ENCODE data around the gene TSHZ2.

The TSHZ2 gene

DNA sequence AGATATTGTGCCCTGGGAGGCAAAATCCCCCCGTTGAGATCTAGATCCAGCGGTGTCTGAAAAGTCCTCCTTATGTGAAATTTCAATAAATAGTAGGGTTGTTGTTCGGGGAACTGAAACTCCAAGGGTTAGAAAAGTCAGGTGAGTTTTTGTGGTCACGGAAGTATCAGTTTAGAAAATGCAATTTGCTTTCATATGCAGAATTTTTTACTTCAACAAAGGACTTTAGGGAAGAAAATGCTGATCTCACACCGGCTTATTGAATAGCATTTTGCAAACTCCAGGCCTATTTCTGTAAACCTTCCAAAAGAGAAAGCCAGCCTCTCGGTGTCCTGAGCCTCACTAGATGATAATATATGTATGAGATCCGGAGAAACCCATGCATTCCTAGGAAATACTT, 254.7 kb downstream of the TSHZ2 start:
- Mint-ChIP-seq H3K4me1 (ENCODE audit: low read depth) (peaks cover 10% of the 10 kb centered on the region), H3K27ac (no peak overlapping the region), H3K36me3 (ENCODE audit: low read depth) (peaks cover 2% of the 10 kb centered on the region), H3K9me3 (no peaks in the 10 kb centered on the region), H3K4me3 (no peak overlapping the region), H3K27me3 (peaks cover 25% of the 10 kb centered on the region)
- DNase-seq, result no peak

DNA sequence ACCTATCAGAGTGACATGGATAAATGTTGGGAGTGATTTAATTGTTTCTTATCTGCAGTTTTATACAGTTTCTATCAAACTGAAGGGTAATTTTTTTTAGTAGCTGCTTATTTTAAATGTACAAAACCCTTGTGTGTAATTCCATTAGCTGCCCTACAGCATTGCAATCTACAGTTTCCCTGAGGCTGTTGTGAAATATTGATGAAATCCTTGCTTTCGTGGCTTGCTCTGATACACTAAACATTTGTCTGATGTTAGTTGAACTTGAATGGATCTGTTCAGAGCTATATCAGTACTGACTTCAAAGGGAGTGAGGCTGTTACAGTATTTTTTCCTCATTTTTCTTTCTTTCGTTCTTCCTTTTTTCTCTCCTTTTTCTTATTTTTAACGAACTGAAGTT, 255.4 kb downstream of the TSHZ2 start:
- Mint-ChIP-seq H3K4me1 (ENCODE audit: low read depth) (peaks cover 10% of the 10 kb centered on the region), H3K27ac (no peak overlapping the region)

DNA sequence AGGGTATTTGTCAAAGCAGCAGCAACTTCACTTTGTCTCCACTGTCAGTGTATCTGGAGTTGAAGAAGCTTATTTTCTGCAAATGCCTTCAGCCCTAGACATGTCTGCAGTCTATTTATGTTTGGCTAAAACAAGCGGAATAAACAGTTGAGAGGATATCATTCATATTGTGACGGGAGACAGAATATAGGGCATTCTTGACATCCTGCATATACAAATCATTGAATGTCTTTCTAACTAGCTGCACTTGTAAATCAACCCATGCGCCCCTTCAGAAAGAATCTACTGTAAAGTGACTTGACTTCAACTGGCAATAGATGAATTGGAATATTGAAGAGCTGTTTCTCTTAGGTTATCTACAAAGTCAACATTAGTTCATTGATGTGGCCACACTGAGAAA, 258.9 kb downstream of the TSHZ2 start:
- peaks cover 18% of the 10 kb centered on the region for H3K27me3 Mint-ChIP-seq
- peaks cover 3% of the 10 kb centered on the region for H3K9me3 Mint-ChIP-seq
- H3K27ac Mint-ChIP-seq, result no peak overlapping the region
- no peak for DNase-seq
- H3K4me1 Mint-ChIP-seq (ENCODE audit: low read depth), result no peaks in the 10 kb centered on the region
- no peak overlapping the region for H3K4me3 Mint-ChIP-seq
- H3K36me3 Mint-ChIP-seq (ENCODE audit: low read depth), result peaks cover 1% of the 10 kb centered on the region

More for the DNA sequence above, 255.4 kb downstream of the TSHZ2 start:
- H3K4me3 Mint-ChIP-seq, result no peak overlapping the region
- peaks cover 21% of the 10 kb centered on the region for H3K27me3 Mint-ChIP-seq
- no peak for DNase-seq
- H3K36me3 Mint-ChIP-seq (ENCODE audit: low read depth), result no peaks in the 10 kb centered on the region
- H3K9me3 Mint-ChIP-seq, result no peaks in the 10 kb centered on the region

DNA sequence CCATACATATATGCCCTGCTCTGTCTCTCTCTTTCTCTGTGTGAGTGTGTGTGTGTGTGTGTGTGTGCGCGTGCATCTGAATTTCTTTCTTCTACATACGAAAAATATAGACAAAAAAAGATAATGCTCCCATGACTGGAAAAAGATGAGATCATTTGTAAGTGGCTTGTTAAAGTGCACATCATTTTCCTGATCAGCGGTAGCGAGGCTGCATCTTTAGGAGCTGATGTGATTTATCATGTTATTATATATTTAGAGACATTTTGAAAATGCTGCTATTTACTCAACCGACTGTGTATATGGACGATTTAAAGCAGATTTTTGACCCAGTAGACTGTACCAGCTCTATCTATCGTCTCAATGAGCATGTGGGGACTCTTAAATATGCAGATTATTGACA, 265.3 kb downstream of the TSHZ2 start:
- Mint-ChIP-seq H3K27ac (no peak overlapping the region), H3K4me3 (no peak overlapping the region), H3K36me3 (ENCODE audit: low read depth) (peaks cover 3% of the 10 kb centered on the region), H3K4me1 (ENCODE audit: low read depth) (no peaks in the 10 kb centered on the region), H3K27me3 (peaks cover 7% of the 10 kb centered on the region), H3K9me3 (peaks cover 9% of the 10 kb centered on the region)
- DNase-seq, result no peak

DNA sequence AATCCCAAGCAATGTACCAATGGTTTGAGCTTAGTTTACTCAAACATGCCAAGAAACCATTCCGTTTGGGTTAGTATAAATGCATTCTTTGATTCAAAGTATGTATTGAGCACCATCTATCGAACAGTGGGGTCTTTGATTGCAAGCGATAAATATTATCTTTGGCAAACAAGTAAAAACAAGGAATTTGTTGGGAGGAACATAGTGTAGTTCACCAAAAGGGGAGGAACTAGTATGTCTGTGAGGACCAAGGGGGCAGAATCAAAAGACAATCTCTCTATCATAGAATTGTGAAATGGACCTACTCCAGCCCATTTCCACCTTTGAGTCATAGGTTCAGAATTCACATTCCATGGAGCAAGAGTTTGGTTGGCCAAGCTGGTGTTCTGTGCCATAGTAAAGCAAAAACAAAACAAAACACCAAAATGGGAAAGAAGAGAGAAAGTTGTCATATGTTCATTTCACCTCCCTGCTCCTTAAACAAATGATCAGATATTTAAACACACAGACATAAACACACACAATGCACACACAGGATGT, 266.0 kb downstream of the TSHZ2 start:
- DNase-seq, result no peak
- peaks cover 7% of the 10 kb centered on the region for H3K27me3 Mint-ChIP-seq
- H3K36me3 Mint-ChIP-seq (ENCODE audit: low read depth), result peaks cover 3% of the 10 kb centered on the region
- peaks cover 9% of the 10 kb centered on the region for H3K9me3 Mint-ChIP-seq
- no peak overlapping the region for H3K4me3 Mint-ChIP-seq
- no peak overlapping the region for H3K27ac Mint-ChIP-seq
- H3K4me1 Mint-ChIP-seq (ENCODE audit: low read depth), result peaks cover 4% of the 10 kb centered on the region

DNA sequence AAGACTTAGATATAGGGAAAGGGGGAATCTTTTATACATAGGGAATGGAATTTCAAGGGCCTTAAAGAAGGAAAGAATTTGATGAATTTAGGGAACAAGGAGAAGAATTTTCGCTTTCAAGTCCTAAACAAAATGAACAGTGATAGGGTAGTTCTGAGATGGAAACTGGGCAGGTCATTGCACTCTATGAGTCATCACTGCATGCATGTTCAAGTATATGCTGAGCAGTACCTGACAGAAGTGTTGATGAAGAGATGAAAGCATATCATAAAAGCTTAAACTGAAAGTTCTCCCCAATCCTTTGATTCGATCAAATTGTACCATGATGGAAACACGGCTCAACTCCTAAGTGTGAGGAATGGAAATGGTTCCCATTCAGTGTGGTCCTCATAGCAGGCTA, 271.0 kb downstream of the TSHZ2 start:
- Mint-ChIP-seq H3K4me3 (no peak overlapping the region), H3K27me3 (peaks cover 9% of the 10 kb centered on the region)

DNA sequence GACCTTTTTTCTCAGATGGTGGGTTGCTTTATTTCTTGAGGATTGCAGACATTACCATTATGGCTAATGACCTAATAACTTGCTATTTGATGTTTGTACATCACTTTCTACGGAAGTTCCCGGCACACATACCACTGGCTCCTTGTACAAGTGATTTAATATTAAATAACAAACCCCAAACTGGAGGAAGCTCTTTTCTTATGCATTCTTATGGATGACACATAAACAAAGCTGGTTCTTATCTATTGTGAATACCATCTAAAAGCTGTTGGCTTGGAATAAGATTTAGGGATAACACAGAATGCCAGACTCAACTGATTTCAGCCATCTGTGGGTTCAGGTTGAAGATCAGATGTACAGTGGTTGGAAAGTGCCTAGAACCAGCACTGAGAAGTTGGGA, 272.6 kb downstream of the TSHZ2 start:
- peaks cover 5% of the 10 kb centered on the region for H3K27me3 Mint-ChIP-seq
- H3K4me1 Mint-ChIP-seq (ENCODE audit: low read depth), result peaks cover 7% of the 10 kb centered on the region
- no peak overlapping the region for H3K4me3 Mint-ChIP-seq
- DNase-seq, result no peak
- H3K27ac Mint-ChIP-seq, result no peak overlapping the region
- no peaks in the 10 kb centered on the region for H3K36me3 Mint-ChIP-seq (ENCODE audit: low read depth)
- no peaks in the 10 kb centered on the region for H3K9me3 Mint-ChIP-seq

More for the DNA sequence above, 271.0 kb downstream of the TSHZ2 start:
- peaks cover 7% of the 10 kb centered on the region for H3K4me1 Mint-ChIP-seq (ENCODE audit: low read depth)
- H3K9me3 Mint-ChIP-seq, result no peaks in the 10 kb centered on the region
- H3K27ac Mint-ChIP-seq, result no peak overlapping the region
- DNase-seq, result no peak
- no peaks in the 10 kb centered on the region for H3K36me3 Mint-ChIP-seq (ENCODE audit: low read depth)

DNA sequence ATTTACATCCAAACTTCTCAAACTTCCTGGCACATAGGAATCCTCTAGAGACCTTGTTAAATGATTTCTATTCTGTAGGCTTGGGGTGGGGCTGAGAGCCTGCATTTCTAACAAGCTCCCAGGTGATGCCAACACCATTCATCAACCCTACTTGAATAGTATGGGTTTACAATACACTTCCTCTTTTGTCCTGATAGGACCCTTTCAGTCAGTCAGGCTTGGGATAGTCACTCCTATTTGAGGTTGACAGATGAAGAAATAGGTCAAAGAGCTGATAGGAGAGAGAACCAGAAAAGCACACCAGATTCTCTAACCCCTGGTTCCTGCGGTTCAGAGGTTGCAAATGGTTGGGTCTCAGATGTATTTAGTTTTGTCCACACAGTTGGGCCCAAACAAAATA, 273.4 kb downstream of the TSHZ2 start:
- no peak for DNase-seq
- H3K27me3 Mint-ChIP-seq, result peaks cover 5% of the 10 kb centered on the region
- no peaks in the 10 kb centered on the region for H3K36me3 Mint-ChIP-seq (ENCODE audit: low read depth)
- H3K4me1 Mint-ChIP-seq (ENCODE audit: low read depth), result peaks cover 7% of the 10 kb centered on the region
- no peak overlapping the region for H3K4me3 Mint-ChIP-seq
- no peak overlapping the region for H3K27ac Mint-ChIP-seq
- no peaks in the 10 kb centered on the region for H3K9me3 Mint-ChIP-seq

DNA sequence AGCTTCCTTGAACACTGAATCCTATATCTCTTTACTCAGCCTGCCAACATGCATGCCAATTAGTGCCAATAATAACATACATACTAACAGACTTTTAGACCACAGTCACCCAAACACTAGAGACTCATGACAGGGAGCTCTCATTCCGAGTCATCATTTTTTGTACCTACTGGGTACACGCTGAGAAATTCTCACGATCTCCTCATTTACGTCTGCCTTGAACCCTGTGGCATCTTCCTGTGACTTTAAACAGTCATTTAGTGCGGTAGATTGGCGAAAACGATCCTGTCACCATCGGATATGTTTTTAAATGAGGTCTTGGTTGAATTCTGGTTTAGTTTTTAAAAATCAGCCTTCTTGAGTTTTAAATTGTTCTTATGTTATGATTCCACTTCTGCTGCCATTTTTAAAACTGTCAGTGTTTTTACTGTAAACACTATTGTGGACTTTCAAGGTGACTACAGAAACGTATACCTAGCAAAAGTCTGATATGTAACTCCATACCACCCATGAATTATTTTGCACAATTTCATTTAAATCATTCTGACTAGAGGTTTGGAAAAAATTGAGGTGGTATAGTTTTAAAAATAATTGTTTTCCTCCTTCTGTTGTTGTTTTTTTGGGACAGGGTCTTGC, 275.4 kb downstream of the TSHZ2 start:
- no peak overlapping the region for H3K4me3 Mint-ChIP-seq
- no peak for DNase-seq
- peaks cover 5% of the 10 kb centered on the region for H3K27me3 Mint-ChIP-seq
- H3K27ac Mint-ChIP-seq, result no peak overlapping the region
- H3K4me1 Mint-ChIP-seq (ENCODE audit: low read depth), result peaks cover 7% of the 10 kb centered on the region
- no peaks in the 10 kb centered on the region for H3K9me3 Mint-ChIP-seq
- no peaks in the 10 kb centered on the region for H3K36me3 Mint-ChIP-seq (ENCODE audit: low read depth)

DNA sequence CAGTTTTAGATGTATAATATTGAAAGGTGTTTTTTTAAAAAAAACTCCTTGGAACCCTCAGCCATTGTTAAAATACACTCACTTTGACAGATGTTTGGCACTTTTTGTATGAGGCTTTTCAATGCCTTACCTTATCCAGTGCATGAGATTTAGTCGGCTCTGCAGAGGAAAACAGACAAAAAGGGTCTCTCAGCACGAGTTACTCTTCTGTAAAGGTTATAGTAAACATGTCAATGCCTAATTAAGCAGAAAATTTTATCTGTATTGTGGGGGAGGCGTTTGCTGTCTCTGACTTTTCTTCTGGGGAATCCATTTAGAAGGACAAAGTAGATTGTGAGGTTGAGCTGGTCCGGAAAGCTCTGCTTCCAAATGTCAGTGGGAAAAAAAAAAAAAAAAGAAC, 278.3 kb downstream of the TSHZ2 start:
- peaks cover 27% of the 10 kb centered on the region for H3K36me3 Mint-ChIP-seq (ENCODE audit: low read depth)
- no peaks in the 10 kb centered on the region for H3K9me3 Mint-ChIP-seq
- peaks cover 10% of the 10 kb centered on the region for H3K4me1 Mint-ChIP-seq (ENCODE audit: low read depth)
- DNase-seq, result no peak
- no peak overlapping the region for H3K4me3 Mint-ChIP-seq
- no peak overlapping the region for H3K27ac Mint-ChIP-seq
- peaks cover 5% of the 10 kb centered on the region for H3K27me3 Mint-ChIP-seq

DNA sequence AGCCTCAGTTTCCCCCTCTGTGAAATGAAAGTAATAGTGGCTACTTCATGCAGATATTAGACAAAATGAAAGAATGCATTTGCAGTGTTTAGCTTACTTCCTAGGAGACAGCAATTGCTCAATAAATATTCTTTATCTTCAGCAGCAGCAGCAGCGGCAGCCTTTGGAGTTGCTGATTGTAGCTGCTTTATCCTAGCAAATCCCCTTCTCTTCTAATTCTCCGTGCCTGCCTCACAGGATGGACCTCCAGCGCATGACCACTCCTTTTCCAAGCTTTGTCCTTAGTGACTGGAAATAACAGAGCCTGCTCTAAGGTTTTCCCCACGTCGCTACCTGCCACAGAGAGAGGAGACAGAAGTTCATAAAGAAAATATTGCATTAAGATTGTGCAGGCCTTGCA, 279.8 kb downstream of the TSHZ2 start:
- H3K4me3 Mint-ChIP-seq, result no peak overlapping the region
- no peak for DNase-seq
- peaks cover 12% of the 10 kb centered on the region for H3K4me1 Mint-ChIP-seq (ENCODE audit: low read depth)
- H3K27ac Mint-ChIP-seq, result no peak overlapping the region
- peaks cover 33% of the 10 kb centered on the region for H3K36me3 Mint-ChIP-seq (ENCODE audit: low read depth)
- H3K27me3 Mint-ChIP-seq, result no peaks in the 10 kb centered on the region
- H3K9me3 Mint-ChIP-seq, result no peaks in the 10 kb centered on the region

DNA sequence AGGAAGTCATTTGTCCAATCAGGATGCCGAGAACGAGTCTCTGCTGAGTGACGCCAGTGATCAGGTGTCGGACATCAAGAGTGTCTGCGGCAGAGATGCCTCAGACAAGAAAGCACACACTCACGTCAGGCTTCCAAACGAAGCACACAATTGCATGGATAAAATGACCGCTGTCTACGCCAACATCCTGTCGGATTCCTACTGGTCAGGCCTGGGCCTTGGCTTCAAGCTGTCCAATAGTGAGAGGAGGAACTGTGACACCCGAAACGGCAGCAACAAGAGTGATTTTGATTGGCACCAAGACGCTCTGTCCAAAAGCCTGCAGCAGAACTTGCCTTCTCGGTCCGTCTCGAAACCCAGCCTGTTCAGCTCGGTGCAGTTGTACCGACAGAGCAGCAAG, 281.5 kb downstream of the TSHZ2 start:
- Mint-ChIP-seq H3K27me3 (no peaks in the 10 kb centered on the region), H3K4me3 (no peak overlapping the region), H3K9me3 (no peaks in the 10 kb centered on the region), H3K27ac (no peak overlapping the region), H3K36me3 (ENCODE audit: low read depth) (peaks cover 35% of the 10 kb centered on the region), H3K4me1 (ENCODE audit: low read depth) (peaks cover 10% of the 10 kb centered on the region)
- no peak for DNase-seq

DNA sequence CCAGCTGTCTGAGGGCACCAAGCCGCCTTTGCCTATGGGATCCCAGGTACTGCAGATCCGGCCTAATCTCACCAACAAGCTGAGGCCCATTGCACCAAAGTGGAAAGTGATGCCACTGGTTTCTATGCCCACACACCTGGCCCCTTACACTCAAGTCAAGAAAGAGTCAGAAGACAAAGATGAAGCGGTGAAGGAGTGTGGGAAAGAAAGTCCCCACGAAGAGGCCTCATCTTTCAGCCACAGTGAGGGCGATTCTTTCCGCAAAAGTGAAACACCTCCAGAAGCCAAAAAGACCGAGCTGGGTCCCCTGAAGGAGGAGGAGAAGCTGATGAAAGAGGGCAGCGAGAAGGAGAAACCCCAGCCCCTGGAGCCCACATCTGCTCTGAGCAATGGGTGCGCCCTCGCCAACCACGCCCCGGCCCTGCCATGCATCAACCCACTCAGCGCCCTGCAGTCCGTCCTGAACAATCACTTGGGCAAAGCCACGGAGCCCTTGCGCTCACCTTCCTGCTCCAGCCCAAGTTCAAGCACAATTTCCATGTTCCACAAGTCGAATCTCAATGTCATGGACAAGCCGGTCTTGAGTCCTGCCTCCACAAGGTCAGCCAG, 283.0 kb downstream of the TSHZ2 start:
- Mint-ChIP-seq H3K4me1 (ENCODE audit: low read depth) (peaks cover 10% of the 10 kb centered on the region), H3K9me3 (no peaks in the 10 kb centered on the region), H3K36me3 (ENCODE audit: low read depth) (peaks cover 35% of the 10 kb centered on the region), H3K4me3 (no peak overlapping the region), H3K27ac (no peak overlapping the region), H3K27me3 (no peaks in the 10 kb centered on the region)
- DNase-seq, result no peak

DNA sequence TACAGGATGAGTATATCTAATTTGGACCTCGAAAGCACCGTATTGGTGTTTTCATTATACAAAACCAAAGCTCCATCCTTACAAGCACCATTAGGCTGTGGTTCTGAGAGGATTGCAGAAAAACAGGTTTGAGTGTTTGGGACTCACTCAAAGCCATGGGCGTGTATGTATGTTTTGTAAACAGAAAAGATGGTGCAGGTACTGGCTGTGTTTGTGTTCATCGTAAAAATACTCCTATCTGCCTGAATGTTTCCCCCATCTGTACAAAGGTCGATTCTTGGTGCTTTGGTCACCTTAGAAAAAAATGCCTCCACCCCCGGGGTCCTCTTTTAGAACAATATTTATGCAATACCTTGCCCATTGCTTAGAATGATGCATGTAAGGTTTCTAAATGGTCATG, 286.6 kb downstream of the TSHZ2 start:
- Mint-ChIP-seq H3K4me1 (ENCODE audit: low read depth) (peaks cover 10% of the 10 kb centered on the region), H3K27me3 (no peaks in the 10 kb centered on the region), H3K4me3 (no peak overlapping the region), H3K36me3 (ENCODE audit: low read depth) (peaks cover 24% of the 10 kb centered on the region), H3K27ac (no peak overlapping the region), H3K9me3 (no peaks in the 10 kb centered on the region)
- DNase-seq, result no peak

DNA sequence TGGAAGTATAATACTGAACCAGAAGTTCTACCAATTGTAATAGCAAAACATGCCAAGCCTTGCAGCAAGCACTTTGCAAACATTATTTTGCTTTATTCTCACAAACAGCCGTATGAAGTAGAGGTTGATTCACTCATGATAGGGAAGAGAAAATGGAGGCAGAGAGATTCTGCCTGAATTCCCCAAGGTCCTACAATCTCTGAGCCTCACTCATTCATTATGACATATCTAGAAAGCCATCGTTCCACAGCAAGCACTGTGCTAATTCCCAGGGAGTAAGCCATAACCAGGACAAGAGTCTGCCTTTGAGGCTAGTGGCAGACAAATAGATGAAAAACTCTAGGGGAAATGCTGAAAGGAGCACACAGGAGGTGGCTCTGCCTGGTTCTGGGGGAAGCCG, 288.0 kb downstream of the TSHZ2 start:
- no peak overlapping the region for H3K4me3 Mint-ChIP-seq
- H3K4me1 Mint-ChIP-seq (ENCODE audit: low read depth), result peaks cover 4% of the 10 kb centered on the region
- DNase-seq, result no peak
- no peaks in the 10 kb centered on the region for H3K27me3 Mint-ChIP-seq
- no peak overlapping the region for H3K27ac Mint-ChIP-seq
- H3K36me3 Mint-ChIP-seq (ENCODE audit: low read depth), result peaks cover 11% of the 10 kb centered on the region
- H3K9me3 Mint-ChIP-seq, result no peaks in the 10 kb centered on the region

All from activated T-cell treated with anti-CD3 and anti-CD28 coated beads, Interleukin-2, amount 50 U/mL, for 24 hours (primary cell).